Activated CD8-positive, alpha-beta T cell treated with anti-CD3 and anti-CD28 coated beads for 36 hours (primary cell): Measurements from ENCODE around the gene VPS37C. TPM values are rescaled to one million over a fixed set of nuclear protein-coding genes. Genes with fewer than 3 reads are reported as not detected.

ENCODE experiments used
- ATAC-seq: fragments of 200-7000 bp; cut with Tn5 transposase; one replicate; pipeline ENCODE4 v1.10.0; 2021; ENCODE audit warnings: mild to moderate bottlenecking, moderate library complexity
- CTCF ChIA-PET: fragments of 350-600 bp; sonication (Branson Sonifier 250); formaldehyde crosslinking; loops from one replicate; lab custom pipeline; 2021; ENCODE audit warnings: antibody characterized with exemption; lab: Charles Lee
- POLR2A ChIA-PET: fragments of 350-600 bp; sonication (Branson Sonifier 250); formaldehyde crosslinking; loops from one replicate; lab custom pipeline; 2021; ENCODE audit warnings: antibody characterized with exemption; lab: Charles Lee
- DNase-seq: peaks from one replicate; pipeline ENCODE4 v3.0.0-alpha.2; 2020
- H3K27ac Mint-ChIP-seq: one replicate; pipeline ENCODE4 v1.8.0; 2021; ENCODE audit warnings: mild to moderate bottlenecking, mixed read lengths
- H3K27me3 Mint-ChIP-seq: one replicate; pipeline ENCODE4 v1.8.0; 2021; ENCODE audit warnings: mixed read lengths
- H3K36me3 Mint-ChIP-seq: one replicate; pipeline ENCODE4 v1.8.0; 2021; ENCODE audit warnings: low read depth, mixed read lengths
- H3K4me1 Mint-ChIP-seq: one replicate; pipeline ENCODE4 v1.8.0; 2021; ENCODE audit warnings: low read depth, mixed read lengths
- H3K4me3 Mint-ChIP-seq: one replicate; pipeline ENCODE4 v1.8.0; 2021; ENCODE audit warnings: mild to moderate bottlenecking, moderate library complexity, mixed read lengths
- H3K9me3 Mint-ChIP-seq: one replicate; pipeline ENCODE4 v1.8.0; 2021; ENCODE audit warnings: mixed read lengths
- CTCF ChIP-seq: fragments of 200-600 bp; IDR thresholded peaks from one replicate; pipeline ENCODE4 v1.8.0; 2022; ENCODE audit warnings: antibody characterized with exemption, mild to moderate bottlenecking
- intact Hi-C: fragments of 100-400 bp; cut with micrococcal nuclease; formaldehyde crosslinking; loops from one replicate; pipeline ENCODE4 v1.10.0; 2022
- total RNA-seq, 2 experiments: library from RNA; stranded (reverse); gene quantifications; one replicate each; pipeline ENCODE4 v1.2.3, GENCODE V29; 2021

VPS37C gene
- total RNA-seq, 2 experiments from 2014 or later = 6.6 to 7.2 TPM

DNA sequence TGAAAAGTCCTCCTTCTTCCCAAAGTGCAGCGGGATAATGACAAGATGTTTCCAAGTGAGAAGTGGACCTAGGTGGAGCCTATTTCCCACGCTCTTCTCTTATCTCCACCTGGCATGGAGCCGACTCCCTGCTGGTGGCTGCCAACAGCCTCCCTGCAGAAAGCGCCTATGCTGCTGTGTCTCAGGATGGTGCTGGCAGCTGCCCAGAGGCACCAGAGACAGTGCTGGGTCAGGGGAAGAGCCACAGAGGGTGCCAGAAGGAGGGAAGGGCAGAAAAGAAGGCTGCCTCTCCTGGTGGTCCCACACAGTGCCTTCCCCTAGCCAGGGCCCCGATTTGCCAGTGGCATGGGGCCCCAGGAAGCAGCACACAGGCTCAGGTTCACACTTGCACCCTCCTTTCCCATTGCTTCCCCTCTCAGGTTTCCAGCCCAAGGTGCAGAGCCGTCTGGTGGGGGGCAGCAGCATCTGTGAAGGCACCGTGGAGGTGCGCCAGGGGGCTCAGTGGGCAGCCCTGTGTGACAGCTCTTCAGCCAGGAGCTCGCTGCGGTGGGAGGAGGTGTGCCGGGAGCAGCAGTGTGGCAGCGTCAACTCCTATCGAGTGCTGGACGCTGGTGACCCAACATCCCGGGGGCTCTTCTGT lies 39.9 kb downstream of the VPS37C start:
- Mint-ChIP-seq H3K4me1 (peaks cover 55% of the 10 kb centered on the region), H3K27me3 (no peaks in the 10 kb centered on the region), H3K4me3 (no peak overlapping the region), H3K9me3 (peaks cover 4% of the 10 kb centered on the region), H3K36me3 (peaks cover 83% of the 10 kb centered on the region), H3K27ac (peak overlapping the region; percentile 59)
- no peak for ATAC-seq
- no peak for TF ChIP-seq CTCF
- ChIA-PET POLR2A (interaction anchor here (1.0 to 2.3 kb wide), 6 partner anchors 8 to 208 kb away, joined by 3 to 16 read pairs (median 6); partner anchors contain the start of genes TMEM109 and VPS37C), CTCF (interaction anchor here (0.9 to 1.8 kb wide), 2 partner anchors 9 to 60 kb away, joined by 4 to 12 read pairs; no protein-coding TSS in a partner anchor)
- intact Hi-C loops = no loop called here
- DNase-seq = no peak

DNA sequence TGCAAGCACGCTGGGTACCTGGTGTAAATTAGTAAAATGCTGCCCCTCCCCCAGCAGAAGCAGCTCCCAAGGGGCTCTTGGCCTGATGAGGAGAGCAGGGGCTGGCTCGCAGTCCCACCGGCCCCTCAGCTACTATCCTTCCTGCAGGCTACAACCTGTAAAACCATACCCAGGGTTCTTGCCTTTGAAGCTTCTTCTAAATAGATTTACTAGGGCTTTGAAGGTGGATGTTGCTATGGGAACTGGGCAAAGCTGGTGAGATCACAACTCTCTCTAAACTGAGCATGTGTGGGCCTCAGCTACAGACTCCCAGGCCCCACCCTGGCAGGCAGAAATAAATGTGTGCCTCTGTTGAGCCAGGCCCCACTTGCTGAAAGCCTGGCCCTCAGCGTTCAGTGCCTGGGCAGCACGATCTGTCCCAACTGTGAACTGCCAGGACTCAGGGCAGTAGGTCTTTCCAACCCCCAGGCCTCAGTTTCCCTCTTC lies 40.5 kb downstream of the VPS37C start:
- H3K27ac Mint-ChIP-seq = peak overlapping the region; percentile 72
- ChIA-PET CTCF (interaction anchor here (0.9 to 1.8 kb wide), 3 partner anchors 9 to 151 kb away, joined by 3 to 12 read pairs (median 4); no protein-coding TSS in a partner anchor), POLR2A (interaction anchor here (0.8 to 2.3 kb wide), 9 partner anchors 8 to 281 kb away, joined by 3 to 16 read pairs (median 4); partner anchors contain the start of genes CD5, TMEM109 and VPS37C)
- no peak overlapping the region for H3K4me3 Mint-ChIP-seq
- TF ChIP-seq CTCF = no peak
- H3K27me3 Mint-ChIP-seq = no peaks in the 10 kb centered on the region
- peaks cover 4% of the 10 kb centered on the region for H3K9me3 Mint-ChIP-seq
- H3K36me3 Mint-ChIP-seq = peaks cover 83% of the 10 kb centered on the region
- ATAC-seq = peak; percentile 63
- peak; percentile 53 for DNase-seq
- peaks cover 60% of the 10 kb centered on the region for H3K4me1 Mint-ChIP-seq
- intact Hi-C loops = no loop called here

- DNase-seq = no peak
- intact Hi-C loops = no loop called here
- Mint-ChIP-seq H3K4me3 (peak overlapping the region; percentile 57), H3K9me3 (peaks cover 4% of the 10 kb centered on the region), H3K4me1 (peaks cover 66% of the 10 kb centered on the region), H3K27ac (peak overlapping the region; percentile 72), H3K27me3 (no peaks in the 10 kb centered on the region), H3K36me3 (peaks cover 87% of the 10 kb centered on the region)
- ATAC-seq = no peak
- POLR2A ChIA-PET = interaction anchor here (0.8 to 2.3 kb wide), 10 partner anchors 8 to 280 kb away, joined by 3 to 16 read pairs (median 4); partner anchors contain the start of genes CD5, TMEM109 and VPS37C
- TF ChIP-seq CTCF = no peak
- CTCF ChIA-PET = interaction anchor here (0.9 to 1.8 kb wide), 4 partner anchors 10 to 205 kb away, joined by 3 to 12 read pairs (median 4); no protein-coding TSS in a partner anchor
Observed at GRCh38 chr11:61120099-61120705, 41.0 kb downstream of the VPS37C start.

GRCh38 chr11:61119571-61119970 lies 41.7 kb downstream of the VPS37C start:
- Mint-ChIP-seq H3K36me3 (peaks cover 88% of the 10 kb centered on the region), H3K27ac (peak overlapping the region; percentile 72), H3K9me3 (peaks cover 4% of the 10 kb centered on the region), H3K4me3 (peak overlapping the region; percentile 57), H3K27me3 (no peaks in the 10 kb centered on the region), H3K4me1 (peaks cover 72% of the 10 kb centered on the region)
- ATAC-seq (no peak), DNase-seq (no peak)
- CTCF ChIA-PET = interaction anchor here (1.0 to 1.8 kb wide), 4 partner anchors 10 to 205 kb away, joined by 3 to 12 read pairs (median 3); no protein-coding TSS in a partner anchor
- no peak for TF ChIP-seq CTCF
- POLR2A ChIA-PET = interaction anchor here (1.1 to 9.6 kb wide), 8 partner anchors 7 to 206 kb away, joined by 3 to 65 read pairs (median 6); partner anchors contain the start of genes CD5 and TMEM109
- intact Hi-C loops = no loop called here
